CD4-positive, alpha-beta T cell treated with Interleukin-1 beta for 1 hour (primary cell): Measurements from ENCODE around the gene MEPCE.
"Not testable (repeated sequence)": the region's sequence is repeated elsewhere in the genome, so short reads cannot be mapped to it uniquely, and the experiment has no call there.

ENCODE experiments used
- DNase-seq, 2 donors: peaks; one replicate each; pipeline ENCODE4 v3.0.0-alpha.2; 2020 to 2022

MEPCE gene

DNA sequence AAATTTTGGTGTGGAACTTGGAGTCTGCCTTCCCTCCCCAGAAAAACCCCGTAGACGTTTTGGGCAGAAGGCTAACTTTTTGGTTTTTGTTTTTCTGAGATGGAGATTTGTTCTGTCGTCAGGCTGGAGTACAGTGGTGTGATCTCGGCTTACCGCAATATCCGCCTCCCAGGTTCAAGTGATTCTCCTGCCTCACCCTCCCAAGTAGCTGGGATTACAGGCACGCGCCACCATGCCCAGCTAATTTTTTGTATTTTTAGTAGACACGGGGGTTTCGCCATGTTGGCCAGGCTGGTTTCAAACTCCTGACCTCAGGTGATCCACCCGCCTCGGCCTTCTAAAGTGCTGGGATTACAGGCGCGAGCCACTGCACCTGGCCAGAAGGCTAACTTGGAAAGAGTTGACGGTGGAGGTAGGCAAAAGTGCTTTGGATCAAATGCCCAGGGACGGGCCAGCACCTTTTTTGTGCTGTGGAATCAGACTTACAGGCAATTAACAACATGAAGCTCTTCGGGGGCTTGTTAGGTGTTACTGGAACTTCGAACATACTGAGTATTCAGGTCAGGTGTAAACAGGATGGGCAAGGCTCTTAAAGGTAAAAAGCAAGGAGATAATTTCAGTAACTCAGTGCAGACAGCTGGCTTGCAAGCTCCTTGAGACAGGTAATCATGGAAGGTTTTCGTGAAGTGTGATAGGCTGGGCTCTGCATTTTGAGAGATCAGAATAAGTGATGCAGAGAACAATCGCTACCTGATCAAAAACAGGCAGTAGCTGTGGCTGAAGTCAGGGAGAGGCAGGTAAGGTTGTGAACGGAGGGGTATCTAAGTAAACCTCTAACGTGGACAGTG is 4.9 kb downstream of the MEPCE start:
- DNase-seq, result no peak

DNA sequence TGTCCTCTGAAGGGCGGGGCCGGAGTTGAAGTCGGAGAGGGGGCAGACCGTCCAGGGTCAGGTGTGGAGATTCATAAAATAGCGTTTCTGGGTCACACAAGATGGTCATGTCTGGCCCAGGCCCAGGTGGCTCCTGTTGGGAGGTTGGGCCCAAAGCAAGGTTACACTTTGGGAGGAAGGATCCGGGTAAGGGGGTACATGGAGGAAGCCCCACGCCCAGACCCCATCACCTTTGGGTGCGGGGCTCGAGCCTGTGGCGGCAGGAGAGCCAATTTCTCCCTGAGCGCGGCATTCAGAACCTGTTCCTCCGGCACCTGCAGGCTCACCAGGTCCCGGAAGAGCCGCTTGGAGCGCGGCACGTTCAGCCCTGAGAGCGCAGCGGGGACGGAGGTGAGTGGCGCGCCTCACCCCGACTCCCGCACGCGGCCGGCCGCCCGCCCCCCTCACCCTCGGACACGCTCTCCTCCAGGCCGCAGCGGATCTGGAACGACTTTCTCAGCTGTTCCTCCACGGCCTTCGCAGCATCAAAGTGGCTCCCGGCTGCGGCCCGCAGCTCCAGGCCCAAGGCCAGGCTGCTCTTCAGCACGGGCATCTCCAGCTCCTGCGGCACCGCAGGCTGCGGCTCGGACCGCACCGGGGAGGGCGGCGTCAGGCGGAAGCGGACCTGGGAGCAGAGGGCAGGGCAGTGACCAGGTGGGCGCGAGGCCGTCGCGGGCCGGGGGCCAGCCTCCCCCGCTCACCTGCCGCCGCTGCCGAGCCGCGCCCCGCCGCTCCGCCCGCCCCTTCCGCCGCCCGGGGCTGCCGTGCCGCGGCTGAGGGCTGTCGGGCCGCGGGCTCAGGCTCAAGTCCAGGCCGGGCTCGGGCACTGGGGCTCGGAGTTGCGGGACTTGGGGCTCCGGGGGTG is 6.0 kb downstream of the MEPCE start:
- DNase-seq, result peak; percentile 53 to 54

DNA sequence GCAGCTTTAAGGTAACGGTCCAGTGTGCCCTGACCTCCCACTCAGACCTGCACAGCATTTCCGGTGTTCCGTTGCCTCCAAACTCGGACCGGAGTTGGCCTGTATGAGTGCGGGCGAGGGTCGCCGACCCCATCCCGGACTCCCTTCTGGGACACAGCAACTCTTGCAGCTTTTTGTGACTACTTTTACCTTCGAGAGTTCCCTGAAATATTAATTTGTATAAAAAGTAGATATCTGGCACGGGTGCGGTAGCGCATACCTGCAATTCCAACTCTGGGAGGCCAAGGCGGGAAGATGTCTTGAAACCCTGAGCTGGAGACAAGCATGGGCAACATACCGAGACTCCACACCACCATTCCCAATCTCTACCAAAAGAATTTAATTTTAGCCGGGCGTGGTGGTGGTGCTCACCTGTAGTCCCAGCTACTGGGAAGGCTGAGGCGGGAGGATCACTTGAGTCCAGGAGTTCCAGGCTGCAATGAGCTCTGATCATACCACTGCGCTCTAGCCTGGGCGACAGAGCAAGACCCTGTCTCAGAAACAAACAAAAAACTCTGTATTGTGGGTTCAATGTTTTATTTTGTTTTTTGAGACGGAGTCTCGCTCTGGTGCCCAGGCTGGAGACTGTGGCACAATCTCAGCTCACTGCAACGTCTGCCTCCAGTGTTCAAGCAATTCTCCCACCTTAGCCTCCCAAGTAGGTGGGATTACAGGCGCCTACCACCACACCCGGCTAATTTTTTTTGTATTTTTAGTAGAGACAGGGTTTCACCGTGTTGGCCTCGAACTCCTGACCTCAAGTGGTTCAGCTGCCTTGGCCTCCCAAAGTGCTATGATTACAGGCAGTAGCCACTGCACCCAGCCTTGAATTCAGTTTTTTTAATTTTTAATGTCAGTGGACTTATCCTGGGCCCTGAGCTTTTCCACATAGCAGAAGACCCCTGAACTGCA is 7.8 kb downstream of the MEPCE start:
- no peak for DNase-seq

DNA sequence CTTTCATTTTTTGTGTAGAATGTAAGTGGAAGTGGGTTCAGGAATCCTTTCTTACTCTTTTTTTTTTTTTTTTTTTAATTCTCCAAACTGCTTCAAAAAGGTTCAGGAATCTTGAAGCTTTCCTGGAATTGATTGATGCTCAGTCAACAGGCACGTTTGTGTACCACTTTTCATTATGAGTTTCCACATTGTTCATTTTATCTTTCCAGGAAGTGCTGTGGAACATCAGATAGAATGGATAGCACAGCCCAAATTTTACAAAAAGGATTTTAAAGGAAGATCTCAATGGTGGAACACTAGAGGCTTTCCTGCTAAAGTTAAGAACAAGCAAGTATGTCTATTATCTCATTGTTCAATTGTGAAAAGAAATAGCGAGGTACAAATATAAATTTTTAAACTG is 8.5 kb downstream of the MEPCE start:
- DNase-seq, result no peak

DNA sequence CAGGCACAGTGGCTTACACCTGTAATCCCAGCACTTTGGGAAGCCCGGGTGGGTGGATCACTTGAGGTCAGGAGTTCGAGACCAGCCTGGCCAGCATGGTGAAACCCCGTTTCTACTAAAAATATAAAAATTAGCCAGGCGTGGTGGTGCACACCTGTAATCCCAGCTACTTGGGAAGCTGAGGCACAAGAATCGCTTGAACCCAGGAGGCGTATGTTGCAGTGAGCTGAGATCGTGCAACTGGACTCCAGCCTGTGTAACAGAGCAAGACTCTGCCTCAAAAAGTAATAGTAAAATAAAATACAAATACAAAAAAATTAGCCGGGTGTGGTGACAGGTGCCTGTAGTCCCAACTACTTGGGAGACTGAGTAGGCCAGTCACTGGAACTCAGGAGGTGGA is 9.1 kb downstream of the MEPCE start:
- not testable (repeated sequence) for DNase-seq

DNA sequence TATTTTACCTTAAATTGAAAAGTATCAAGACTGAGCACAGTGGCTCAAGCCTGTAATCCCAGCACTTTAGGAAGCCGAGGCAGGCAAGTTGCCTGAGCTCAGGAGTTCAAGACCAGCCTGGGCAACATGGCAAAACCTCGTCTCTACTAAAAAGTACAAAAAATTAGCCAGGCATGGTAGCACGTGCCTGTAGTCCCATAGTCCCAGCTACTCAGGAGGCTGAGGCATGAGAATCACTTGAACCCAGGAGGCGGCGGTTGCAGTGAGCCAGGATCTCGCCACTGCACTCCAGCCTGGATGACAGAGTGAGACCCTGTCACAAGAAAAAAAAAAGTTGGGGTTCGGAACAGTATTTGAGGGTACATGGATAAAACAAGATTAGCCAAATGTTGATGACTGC is 9.6 kb downstream of the MEPCE start:
- DNase-seq, result not testable (repeated sequence)

DNA sequence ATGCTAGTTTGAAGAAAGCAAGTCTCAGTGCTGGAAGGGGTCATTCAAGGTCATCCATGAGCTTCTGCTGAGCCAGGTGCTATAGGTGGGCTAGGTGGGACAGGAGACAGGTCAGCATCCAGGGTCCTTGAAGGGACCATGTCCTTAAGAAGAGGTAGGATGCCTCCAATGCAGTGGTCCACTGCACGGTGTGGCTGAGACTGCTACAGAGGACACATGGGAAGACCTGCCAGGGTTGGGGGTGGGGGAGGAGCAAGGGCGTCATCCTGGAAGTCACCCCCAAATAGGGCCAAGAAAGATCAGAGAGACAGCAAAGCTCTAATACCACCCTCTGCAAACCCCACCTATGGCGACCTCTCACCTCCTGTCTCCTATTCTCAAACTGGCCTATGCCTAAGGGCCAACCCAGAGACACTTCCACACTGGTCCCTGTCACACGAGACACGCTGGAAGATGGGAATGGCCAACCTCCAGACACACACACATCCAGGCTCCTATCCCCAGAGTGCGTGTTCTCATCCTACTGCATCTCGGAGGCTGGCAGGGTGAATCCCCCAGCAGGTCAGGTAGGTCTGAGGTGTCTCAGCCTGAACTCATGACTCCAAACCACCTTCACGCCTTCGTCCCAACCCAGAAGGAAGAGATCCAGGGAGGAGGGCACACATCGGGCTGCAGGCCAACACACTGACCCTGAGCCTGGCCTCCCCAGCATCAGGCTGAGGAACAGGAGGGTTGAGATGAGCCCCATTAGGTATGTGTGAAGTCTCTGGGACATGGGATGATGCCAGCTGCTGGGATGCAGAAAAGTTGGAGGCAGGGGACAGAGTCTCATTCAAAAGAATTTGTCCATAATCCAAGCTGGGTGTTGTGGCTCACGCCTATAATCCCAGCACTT is 12.3 kb downstream of the MEPCE start:
- no peak for DNase-seq

DNA sequence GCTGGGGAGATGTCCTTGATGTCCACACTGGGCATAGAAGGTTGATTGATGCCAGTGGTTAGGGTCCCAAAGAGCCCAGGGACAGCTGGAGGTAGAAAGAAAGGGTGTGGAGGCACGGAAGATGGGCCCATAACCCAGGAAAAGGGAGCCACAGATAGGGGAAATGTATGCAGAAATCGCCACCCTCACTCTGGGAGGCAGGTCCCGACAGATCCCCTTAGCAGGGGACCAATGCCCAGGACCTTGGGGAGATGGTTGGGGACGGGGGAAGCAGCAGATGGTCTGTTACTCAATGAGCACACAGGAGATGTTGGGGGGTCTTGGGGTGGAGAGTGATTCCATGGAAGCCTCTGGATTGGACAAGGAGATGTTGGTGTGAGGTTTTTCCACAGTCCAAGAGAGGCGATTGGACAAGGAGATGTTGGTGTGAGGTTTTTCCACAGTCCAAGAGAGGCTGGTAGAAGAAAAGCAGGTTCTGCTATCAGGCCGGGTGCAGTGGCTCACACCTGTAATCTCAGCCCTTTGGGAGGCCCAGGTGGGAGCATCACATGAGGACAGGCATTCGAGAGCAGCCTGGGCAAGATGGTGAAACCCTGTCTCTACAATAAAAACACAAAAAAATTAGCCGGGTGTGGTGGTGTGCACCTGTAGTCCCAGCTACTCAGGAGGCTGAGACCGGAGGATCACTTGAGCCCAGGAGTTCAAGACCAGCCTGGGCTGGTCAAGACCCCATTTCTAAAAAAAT is 13.6 kb downstream of the MEPCE start:
- no peak for DNase-seq

DNA sequence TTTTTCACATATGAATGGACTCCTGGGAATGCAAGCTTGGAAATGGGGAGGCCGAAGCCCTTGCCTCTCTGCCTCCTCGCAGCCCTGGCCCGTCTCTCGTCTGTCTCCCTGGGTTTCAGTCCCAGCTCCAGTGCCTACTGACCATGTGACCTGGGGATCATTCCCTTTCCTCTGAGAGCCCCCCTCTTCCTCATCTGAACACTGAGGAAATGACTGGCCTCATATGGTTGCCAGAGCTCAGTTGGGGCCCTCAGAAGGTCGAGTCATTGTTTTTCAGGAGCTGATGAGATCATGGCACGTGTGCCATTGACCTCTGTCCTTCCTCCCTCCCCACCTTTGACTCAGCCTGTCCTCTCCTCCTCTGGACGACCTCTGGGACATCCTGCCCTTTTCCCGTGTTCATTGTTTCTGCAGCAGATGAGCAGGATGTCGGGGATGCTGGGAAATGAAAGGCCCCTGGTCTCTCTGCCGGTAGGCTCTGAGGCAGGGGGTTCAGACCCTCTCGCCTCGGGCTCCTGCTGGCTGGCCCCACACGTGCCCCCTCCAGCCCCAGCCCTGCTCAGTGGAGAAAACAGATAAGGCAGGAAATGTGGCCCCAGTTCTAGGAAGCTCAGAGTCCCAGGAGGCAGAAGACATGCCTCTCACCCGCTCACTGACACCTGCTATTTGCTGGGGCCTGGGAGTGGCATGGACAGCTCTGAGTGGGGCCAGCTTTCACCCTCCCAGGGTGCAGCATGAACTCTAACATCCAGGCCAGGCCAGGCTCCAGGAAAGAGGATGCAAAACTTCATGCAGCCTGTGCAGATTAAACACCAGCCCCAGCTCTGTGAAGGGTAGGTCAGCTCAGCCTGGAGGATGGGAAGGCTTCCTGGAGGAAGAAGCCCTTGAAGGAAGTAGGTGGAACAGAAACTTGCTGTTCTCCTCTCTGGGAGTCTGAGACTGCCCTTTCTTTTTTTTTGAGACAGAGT is 15.0 kb downstream of the MEPCE start:
- peak in 1 of 2 donors; percentile 38 for DNase-seq

DNA sequence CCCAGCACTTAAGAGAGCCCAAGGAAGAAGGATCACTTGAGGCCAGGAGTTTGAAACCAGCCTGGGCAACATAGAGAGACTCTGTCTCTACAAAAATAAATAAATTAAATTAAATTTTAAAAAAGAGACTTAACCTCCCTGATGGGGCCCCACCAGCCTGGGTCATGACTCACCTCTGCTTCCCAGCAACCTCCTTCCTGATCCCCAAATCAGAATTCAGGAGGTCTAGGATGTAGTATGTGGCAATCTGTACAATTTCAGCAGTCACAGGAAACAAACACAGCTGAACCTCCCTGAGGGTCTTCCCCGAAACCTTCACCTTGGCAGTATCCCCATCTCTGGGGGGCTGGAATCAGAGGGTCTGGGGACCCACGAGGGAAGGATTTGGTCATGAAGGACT is 16.4 kb downstream of the MEPCE start:
- DNase-seq, result no peak

DNA sequence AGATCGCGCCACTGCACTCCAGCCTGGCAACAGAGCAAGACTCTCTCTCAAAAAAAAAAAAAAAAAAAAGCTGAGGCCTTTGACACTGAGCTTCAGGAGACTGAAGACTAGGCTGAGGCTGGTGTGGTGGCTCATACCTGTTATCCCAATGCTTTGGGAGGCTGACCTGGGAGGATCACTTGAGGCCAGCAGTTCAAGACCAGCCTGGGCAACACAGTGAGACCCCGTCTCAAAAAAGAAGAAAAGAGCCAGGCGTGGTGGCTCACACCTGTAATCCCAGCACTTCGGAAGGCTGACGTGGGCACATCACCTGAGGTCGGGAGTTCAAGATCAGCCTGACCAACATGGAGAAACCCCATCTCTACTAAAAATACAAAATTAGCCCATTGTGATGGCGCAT is 17.7 kb downstream of the MEPCE start:
- DNase-seq, result not testable (repeated sequence)

DNA sequence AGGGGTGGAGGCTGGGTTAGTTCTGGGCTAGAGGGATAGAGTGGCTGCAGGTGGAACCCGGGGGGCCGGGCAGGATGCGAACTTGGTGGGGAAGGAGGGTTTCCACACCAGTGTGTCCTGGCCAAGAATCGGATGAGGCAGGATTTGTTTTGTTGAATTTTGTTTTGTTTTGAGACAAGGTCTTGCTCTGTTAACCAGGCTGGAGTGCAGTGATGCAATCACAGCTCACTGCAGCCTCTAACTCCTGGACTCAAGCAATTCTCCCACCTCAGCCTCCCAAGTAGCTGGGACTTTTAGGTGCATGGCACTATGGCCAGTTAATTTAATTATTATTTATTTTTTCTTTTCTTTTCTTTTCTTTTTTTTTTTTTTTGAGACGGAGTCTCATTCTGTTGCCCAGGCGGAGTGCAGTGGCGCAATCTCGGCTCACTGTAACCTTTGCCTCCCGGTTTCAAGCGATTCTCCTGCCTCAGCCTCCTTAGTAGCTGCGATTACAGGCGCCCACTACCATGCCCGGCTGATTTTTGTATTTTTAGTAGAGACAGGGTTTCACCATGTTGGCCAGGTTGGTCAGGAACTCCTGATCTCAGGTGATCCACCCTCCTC is 19.7 kb downstream of the MEPCE start:
- no peak for DNase-seq

DNA sequence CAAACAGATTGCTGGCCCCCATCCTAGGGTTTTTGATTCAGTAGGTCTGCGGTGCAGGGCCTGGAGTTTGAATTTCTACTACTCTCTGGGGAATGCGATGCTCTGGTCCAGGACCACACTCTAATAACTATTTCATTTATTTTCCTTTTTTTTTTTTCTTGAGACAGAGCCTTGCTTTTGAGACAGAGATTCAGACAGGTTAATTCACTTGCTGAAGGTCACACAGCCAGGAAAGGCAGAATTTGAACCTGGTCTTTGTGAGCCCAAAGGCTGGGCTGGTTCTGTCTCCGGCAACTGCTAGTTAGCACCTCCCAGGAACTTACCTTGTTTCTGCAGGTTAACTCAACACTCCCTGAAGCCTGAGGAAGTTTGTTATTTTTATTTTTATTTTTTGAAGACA is 22.9 kb downstream of the MEPCE start:
- no peak for DNase-seq

DNA sequence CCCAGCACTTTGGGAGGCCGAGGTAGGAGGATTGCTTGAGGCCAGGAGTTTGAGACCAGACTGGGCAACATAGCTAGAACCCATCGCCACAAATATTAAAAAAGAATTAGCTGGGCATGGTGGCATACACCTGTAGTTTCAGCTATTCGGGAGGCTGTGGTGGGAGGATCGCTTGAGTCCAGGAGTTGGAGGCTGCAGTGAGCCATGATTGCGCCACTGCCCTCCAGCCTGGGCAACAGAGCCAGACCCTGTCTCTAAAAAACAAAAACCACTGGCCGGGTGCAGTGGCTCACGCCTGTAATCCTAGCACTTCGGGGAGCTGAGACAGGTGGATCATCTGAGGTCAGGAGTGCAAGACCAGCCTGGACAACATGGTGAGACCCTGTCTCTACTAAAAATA is 24.2 kb downstream of the MEPCE start:
- not testable (repeated sequence) for DNase-seq

DNA sequence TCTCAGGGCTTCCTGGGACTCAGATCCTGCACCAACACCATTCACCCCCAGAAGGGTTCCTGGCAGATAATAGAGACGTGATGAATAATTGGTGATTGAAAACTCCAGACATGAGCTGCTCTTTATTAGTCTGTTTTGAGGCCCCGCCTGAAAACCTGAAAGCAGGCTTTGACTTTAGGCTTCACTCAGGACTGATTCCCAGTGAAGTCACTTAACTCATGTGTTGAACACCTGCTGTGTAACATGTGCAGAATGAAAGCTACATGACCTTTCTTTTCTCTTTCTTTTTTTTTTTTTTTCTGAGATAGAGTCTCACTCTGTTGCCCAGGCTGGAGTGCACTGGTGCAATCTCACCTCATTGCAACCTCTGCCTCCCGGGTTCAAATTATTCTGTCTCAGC is 25.6 kb downstream of the MEPCE start:
- no peak for DNase-seq

DNA sequence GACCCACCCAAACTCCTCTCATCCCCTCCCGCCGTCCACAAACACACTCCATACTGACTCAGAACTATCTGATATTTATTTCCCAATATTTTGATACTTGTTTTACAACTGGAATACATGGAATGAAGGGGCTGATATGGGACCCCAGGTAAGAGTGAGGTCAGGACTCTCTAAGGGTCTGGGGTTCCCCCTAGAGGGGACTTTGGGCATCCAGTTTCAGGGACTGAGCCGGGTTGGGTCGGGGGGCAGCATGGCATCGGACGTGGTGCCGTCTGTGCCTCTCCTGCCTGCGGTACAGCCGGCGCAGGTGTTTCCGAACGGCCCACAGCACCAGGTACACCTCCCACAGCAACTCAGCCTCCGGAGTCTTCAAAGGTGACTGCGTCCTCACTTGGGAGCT is 26.9 kb downstream of the MEPCE start:
- no peak for DNase-seq

DNA sequence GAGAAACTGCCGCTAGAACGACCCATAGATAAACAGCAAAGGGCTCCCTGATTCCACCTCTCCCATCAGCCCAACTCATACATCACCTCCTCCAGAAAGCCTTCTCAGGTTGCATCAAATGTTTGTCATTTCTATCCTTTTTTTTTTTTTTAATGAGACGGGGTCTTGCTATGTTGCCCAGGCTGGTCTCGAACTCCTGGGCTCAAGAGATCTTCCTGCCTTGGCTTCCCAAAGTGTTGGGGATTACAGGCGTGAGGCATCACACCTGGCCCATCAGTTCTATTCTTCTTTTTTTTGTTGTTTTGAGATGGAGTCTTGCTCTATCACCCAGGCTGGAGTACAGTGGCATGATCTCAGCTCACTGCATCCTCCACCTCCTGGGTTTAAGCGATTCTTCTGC is 27.4 kb downstream of the MEPCE start:
- DNase-seq, result no peak

DNA sequence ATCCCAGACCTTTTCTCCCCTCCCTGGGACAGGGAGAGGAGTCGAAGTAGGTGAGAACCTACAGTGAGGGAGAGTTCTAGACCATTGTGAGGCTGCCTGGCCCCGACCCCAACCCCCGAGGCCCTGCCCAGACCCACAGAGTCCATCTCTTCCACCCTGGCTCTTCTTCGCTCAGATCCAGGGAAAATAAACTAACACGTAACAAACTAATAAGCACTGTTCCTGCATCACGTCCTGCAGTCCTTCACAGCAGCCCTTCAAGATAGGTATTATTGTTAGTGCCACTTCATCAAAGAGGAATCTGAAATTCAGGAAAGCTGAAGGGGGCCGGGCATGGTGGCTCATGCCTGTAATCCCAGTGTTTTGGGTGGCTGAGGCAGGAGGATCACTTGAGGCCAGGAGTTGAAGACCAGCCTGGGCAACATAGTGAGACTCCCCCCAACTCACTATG is 34.6 kb downstream of the MEPCE start, which contains the start of gene SPACDR:
SPACDR (minus strand) TSS at position 51 of the 451 bp plus-strand sequence. CDS start 235 bp downstream, outside the sequence.
- DNase-seq, result no peak

DNA sequence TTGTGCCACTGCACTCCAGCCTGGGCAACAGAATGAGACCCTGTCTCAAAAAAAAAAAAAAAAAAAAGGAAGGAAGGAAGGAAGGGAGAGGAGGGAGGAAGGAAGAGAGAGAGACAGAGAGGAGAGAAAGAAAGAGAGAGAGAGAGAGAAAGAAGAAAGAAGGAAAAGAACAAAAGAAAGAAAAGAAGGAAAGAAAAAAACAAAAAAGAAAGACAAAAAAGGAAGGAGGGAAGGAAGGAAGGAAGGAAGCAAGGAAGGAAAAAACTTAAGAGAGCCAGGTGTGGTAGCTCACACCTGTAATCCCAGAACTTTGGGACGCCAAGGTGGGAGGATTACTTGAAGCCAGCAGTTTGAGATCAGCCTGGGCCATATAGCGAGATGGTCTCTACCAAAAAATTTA is 35.2 kb downstream of the MEPCE start:
- no peak for DNase-seq
